ENCODE data around the gene PDCD1.
"Not testable (repeated sequence)": the region's sequence is repeated elsewhere in the genome, so short reads cannot be mapped to it uniquely, and the experiment has no call there.

The PDCD1 gene

DNA sequence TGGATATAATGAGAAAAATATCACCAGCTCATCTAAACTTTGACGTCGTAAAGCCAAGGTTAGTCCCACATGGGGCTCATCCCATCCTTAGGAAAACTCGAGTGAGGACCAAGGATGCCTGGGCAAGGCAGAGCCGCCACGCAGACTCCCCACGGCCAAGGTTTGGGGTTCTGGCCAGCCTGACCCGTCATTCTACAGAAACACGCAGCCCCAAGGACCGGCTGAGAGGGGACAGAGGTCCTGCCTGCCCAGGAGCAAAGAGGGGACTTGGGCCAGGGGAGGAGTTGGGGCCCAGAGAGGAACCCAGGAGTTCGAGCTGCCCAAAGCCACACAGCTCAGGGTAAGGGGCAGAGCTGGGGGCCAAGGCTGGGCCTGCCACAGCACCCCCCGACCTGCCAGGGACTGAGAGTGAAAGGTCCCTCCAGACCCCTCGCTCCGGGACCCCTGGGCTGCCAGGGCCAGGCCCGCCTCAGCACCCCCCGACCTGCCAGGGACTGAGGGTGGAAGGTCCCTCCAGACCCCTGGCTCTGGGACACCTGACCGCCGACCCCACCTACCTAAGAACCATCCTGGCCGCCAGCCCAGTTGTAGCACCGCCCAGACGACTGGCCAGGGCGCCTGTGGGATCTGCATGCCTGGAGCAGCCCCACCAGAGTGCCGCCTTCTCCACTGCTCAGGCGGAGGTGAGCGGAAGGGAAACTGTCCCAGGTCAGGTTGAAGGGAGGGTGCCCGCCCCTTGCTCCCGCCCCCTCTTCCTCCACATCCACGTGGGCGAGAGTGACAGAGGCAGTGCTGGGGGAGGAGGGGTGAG lies at the start of gene PDCD1:
Gene PDCD1 (minus strand): TSS at position 689 of the 811 bp plus-strand sequence. CDS start 56 bp downstream, at position 633.
- no peak for DNase-seq

GRCh38 chr2:241907831-241908230 lies 49.1 kb upstream of the PDCD1 start:
- DNase-seq = not testable (repeated sequence)

DNA sequence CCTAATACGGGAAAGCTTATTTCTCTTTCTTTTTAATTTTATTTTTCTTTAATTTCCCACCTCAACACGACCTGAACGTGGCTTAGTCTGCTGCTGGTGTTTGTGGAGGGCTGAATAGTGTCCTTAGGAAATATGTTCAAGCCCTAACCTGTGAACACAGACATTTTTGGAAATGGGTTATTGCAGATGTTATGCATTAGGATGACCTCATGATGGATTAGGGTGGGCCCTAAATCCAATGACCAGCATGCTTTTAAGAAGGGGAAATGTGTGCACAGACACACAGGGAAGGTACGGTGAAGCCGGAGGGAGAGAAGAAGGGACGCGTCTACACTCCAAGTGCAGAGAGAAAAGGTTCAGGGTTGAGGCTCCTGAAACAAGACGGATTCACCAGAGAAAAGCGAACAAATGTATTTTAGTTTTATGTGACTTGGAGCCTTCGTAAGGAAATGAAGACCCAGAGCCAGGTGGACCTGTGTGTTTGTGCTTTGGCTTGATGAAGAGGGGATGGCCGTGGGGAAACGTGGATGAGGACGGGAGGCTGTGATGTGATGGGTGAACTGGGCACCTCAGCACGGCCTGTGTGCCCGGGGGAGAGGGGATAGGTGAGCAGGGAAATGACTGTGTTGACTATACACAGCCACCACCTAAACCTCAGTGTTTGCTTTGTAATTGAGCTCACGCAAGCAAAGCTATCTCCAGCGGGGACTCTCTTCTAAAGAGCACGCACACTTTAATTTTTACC lies 48.3 kb upstream of the PDCD1 start:
- DNase-seq = no peak

DNA sequence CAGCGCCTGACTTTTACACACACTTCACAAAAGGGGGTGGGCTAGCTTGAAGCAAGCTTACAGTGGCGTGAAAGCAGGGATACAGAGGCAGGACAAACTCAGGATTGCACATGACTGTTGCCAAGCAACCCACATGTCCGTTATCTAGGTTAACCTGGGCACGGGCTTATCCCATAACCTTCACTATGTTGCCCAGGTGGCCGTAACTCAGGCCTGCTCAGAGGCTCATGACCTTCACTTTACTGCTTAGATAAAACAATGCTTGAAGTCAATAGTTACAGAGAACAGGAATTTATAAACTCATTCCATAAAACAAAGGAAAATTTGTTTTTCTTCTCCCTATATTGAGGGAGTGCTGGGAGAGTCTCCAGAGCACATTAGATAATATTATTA lies 47.7 kb upstream of the PDCD1 start:
- not testable (repeated sequence) for DNase-seq

DNA sequence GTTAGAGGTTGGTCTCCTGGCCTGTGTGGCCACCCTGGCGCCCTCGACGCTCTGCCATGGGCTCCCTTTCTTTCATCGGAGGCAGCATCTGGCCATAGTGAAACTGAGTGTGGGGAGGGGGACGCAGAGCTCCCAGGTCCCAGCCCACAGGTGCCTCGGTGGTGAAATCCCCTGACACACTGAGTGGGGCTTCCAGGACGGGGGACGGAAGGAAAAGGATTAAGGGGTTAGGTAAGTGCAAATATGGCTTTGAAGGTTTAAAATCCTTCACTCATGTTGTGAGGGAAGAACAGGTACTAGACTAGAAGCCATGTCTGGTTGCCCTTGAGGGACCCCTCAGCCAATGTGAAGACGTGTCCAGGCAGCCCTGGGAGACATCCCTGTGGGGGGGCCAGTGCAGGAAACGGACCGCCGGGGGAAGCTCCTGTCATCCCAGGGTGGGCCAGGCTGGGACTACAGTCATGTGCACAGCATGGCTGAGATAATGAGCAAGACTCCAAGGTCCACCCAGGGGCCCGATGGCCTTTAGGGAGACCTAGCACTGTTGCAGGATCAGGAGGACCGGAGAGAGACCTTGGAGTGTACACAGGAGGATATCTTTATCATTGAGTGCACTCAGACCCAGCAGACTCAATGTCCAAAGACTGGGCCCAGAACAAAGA lies 47.2 kb upstream of the PDCD1 start:
- DNase-seq = no peak

- no peak for DNase-seq
Measured at GRCh38 chr2:241904791-241905710, 46.4 kb upstream of the PDCD1 start.

DNA sequence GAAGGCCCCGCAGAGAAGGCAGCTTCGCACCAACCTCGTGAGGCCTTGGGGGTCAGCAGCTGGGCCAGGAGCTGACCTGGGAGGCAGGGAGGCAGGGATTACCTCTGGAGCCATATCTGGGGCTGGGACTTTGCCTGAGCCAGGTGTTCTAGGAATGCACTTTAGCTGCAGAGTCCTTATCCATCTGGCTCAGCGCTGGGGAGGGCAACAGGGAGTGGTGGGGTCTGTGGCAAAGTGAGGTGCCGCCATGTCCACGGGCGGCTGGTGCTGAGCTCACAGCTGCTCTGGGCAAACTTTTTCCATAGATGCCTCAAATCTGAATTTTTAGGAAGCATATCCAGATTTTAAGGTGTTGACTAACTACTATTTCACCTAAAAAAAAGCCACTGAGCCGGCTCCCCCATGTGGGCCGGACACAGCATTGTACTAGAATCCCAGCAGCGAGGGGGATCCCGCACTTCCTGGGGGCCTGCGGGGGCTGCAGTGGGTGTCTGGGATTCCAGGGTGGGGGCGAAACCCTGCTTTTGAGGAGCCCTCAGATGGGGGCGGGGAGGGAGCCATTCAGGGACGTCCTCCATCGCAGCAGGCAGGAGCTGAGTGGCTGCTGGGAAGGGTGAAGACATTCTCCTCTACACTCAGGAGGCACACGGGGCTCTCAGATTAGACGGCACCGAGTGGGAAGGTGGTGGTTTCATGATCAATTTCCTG lies 45.5 kb upstream of the PDCD1 start:
- no peak for DNase-seq

- no peak for DNase-seq
Measured at GRCh38 chr2:241903121-241904010, 44.7 kb upstream of the PDCD1 start.

GRCh38 chr2:241902357-241902991 lies 43.8 kb upstream of the PDCD1 start:
- DNase-seq = no peak

GRCh38 chr2:241901500-241902351 lies 43.0 kb upstream of the PDCD1 start:
- no peak for DNase-seq

GRCh38 chr2:241901018-241901380 lies 42.3 kb upstream of the PDCD1 start:
- DNase-seq = no peak

DNA sequence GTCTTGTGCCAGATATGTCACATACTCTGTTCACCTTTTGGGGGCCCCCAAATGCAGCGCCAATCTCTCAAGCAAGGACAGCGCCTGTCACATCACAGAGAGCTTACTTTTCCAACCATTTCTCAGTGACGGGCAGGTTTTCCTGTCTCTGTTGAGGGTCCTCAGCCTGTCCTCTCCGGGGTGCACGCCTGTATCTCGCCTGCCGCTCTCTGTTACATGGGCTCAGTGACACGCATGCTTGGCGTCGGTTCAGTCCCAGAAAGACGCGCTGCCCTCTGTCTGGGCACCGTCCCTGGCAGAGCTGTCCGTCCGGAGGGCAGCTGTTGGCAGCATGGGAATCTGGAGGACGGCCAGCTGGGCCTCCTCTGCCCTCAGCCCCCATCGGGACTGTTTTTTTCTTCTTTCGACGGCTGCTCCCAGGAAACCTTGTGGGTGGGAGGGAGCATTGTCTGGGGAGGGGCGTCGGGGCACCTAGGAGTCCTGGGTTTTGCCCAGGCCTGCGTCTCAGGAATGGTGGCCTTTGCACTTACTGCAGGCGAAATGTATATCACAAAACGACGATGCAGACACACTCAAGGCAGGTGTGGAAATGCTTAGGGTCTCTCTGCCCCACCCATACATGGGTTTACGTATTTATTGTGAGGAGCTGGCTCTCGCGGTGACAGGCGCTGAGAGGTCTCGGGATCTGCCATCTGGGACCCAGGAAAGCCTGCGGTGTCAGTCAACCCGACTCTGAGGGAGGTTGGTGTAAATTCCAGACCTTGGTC lies 41.7 kb upstream of the PDCD1 start:
- no peak for DNase-seq

DNA sequence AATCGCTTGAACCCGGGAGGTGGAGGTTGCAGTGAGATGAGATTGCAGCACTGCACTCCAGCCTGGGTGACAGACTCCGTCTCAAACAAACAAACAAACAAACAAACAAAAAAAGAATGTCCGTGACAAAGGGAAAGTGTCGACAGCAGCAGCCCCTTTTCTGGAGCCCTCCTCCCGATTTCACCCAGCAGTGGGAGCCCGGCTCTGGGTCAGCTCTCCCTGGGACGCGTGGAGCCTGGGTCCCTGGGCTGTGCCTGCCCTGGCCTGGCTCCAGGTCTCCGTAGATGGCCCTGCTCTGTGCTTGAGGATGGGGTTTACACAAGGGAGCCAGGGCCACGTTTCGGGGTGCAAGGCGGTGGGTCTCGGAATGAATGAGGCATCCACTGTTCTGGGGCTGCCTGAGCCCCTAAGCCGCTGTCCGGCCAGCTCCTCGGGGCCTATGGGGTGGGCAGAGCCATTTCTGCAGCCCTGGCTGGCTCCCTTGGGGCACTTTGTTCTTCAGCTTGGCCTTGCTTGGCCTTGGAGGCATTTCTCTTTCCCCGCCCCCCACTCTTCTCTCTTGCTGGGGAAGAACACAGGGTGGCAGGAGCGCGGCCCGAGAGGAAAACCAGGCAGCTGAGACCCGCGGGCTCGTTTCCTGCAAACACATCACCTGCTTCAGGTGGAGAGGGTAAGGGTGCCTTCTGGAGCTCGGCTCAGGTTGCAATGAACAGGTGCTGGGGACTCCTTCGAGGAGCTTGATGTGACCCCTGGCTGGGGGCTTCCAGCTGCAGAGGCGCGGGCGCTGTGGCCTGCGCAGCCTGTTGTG lies 40.0 kb upstream of the PDCD1 start:
- no peak for DNase-seq

- DNase-seq = no peak
Measured at GRCh38 chr2:241897231-241897916, 38.7 kb upstream of the PDCD1 start.

DNA sequence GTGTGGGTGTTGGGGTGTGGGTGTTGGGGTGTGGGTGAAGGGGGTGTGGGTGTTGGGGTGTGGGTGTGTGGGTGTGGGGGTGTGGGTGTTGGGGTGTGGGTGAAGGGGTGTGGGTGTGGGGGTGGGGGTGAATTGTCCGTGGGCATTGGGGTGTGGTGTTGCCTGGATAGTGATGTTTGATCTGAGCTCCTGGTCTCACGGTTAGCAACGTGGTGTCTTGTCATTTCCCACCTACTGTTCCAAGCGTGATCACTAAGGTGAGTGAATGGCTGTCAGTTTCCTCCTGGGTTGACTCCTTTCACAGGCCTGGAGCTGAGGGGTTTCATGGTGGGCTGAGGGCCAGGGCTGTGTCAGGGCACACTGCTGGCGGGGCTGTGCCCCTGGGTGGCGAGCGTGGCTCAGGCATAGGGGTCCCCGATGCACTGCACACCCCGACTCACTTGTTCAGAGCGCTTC lies 38.1 kb upstream of the PDCD1 start:
- no peak for DNase-seq

- DNase-seq = no peak
Measured at GRCh38 chr2:241895712-241896641, 37.3 kb upstream of the PDCD1 start.
